AML-193 (cell line): Measurements from ENCODE around the gene SMIM32.

Source experiments
- DNase-seq, 2 experiments: peaks; one replicate each; lab custom pipeline; 2025; lab: John Stamatoyannopoulos, UW

SMIM32 gene

GRCh38 chr5:136207631-136208030 is 14.7 kb upstream of the SMIM32 start:
- DNase-seq: no peak

GRCh38 chr5:136206361-136206760 is 13.4 kb upstream of the SMIM32 start:
- no peak for DNase-seq

GRCh38 chr5:136205941-136206340 is 13.0 kb upstream of the SMIM32 start:
- no peak for DNase-seq

- no peak for DNase-seq
These were observed 12.2 kb upstream of the SMIM32 start for GRCh38 chr5:136205061-136205702.

GRCh38 chr5:136203303-136203922 is 10.5 kb upstream of the SMIM32 start:
- DNase-seq: no peak

GRCh38 chr5:136202469-136203205 is 9.7 kb upstream of the SMIM32 start:
- DNase-seq: no peak

- no peak for DNase-seq
These were observed 8.9 kb upstream of the SMIM32 start for GRCh38 chr5:136201870-136202269.

GRCh38 chr5:136200761-136201160 is 7.8 kb upstream of the SMIM32 start:
- no peak for DNase-seq

- DNase-seq: no peak
These were observed 7.2 kb upstream of the SMIM32 start for GRCh38 chr5:136200130-136200529.

GRCh38 chr5:136199408-136199807 is 6.4 kb upstream of the SMIM32 start:
- DNase-seq: no peak

- DNase-seq: no peak
These were observed 5.5 kb upstream of the SMIM32 start for GRCh38 chr5:136198453-136198852.

- no peak for DNase-seq
These were observed 4.6 kb upstream of the SMIM32 start for GRCh38 chr5:136197462-136198142.

GRCh38 chr5:136195971-136196820 is 3.2 kb upstream of the SMIM32 start:
- DNase-seq: no peak

GRCh38 chr5:136194576-136194975 is 1.6 kb upstream of the SMIM32 start:
- no peak for DNase-seq

- DNase-seq: no peak
These were observed 467 bp upstream of the SMIM32 start for GRCh38 chr5:136193322-136193935.

GRCh38 chr5:136192015-136192525 is 892 bp downstream of the SMIM32 start:
- no peak for DNase-seq

- no peak for DNase-seq
These were observed 1.5 kb downstream of the SMIM32 start for GRCh38 chr5:136191304-136192014.

GRCh38 chr5:136190904-136191303 is 2.1 kb downstream of the SMIM32 start:
- DNase-seq: no peak

- DNase-seq: no peak
These were observed 2.8 kb downstream of the SMIM32 start for GRCh38 chr5:136190091-136190720.

GRCh38 chr5:136188859-136189258 is 4.1 kb downstream of the SMIM32 start:
- DNase-seq: no peak
